GM21526 (cell line): ENCODE data around the gene EFEMP1.
"Not testable (repeated sequence)": the region's sequence is repeated elsewhere in the genome, so short reads cannot be mapped to it uniquely, and the experiment has no call there.

Experiments used
- ATAC-seq: cut with Tn5 transposase; IDR thresholded peaks from one replicate; pipeline ENCODE4 v1.9.1; 2021; ENCODE audit warnings: moderate library complexity; ENCODE audit not compliant: unreplicated experiment, low FRiP score

EFEMP1 gene

DNA sequence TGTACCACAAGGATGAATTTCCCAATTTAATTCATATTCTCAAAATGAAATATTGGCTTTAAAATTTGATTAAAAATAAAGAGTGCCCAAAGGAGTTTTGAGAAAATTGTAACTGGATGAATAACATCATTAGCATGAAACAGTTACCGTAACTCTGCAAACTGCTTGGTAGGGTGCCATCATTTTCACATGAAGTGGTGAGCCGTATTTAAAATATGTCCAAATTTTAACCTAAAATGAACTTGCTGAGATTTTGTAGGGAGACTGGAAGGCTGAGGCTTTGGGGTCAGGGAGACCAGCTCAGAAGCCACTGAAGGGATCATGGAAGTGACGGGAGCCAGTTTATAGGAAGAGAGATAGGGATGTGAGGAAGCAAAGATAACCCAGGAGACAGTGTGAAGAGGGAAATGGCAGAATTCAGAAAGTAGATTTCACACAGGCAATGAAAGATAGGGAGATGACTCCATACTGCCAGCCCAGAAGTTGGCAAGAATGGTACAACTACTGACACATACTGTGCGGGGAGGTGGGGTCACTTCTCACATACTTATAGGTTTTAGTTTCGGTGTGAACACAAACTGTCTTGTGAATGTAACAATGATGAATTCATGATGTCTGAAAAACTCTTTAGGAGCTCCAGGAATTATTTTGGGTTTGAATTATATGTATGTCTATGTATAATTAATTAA lies 53.8 kb downstream of the EFEMP1 start:
- no peak for ATAC-seq

DNA sequence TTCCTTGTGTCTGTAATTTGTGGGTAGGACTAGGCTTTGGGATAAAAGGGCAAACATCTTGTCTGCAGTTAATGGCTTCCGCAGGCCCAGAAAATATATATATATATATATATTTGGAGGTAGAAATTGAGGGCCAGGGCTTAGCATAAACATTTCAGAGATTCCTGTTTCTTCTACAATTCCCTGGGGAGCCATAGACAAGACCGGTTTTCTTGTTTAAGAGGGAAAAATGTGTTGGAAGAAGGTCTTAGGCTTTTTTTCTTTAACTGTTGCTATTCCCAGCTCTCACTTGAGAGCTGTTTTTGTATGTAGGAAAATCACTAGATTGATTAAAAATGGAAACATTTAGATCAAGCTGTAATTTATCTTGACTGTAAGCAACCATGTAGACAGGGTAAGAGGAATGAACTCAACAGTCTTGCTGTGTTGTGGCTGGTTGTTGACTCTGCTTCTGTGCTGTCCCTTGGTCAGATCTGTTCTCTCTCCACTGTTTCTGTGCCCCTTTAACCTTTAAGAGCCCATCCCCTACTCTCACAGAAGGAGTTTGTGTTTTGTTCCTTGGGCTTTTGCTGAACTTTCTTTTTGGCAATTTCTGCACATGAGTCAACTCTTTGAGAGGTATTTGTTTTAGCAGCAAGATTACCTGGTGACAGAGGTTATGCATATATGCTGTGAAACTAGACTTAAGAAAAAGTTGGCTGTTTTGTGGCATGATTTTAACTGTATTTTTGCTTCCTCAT lies 58.3 kb downstream of the EFEMP1 start:
- ATAC-seq: no peak

DNA sequence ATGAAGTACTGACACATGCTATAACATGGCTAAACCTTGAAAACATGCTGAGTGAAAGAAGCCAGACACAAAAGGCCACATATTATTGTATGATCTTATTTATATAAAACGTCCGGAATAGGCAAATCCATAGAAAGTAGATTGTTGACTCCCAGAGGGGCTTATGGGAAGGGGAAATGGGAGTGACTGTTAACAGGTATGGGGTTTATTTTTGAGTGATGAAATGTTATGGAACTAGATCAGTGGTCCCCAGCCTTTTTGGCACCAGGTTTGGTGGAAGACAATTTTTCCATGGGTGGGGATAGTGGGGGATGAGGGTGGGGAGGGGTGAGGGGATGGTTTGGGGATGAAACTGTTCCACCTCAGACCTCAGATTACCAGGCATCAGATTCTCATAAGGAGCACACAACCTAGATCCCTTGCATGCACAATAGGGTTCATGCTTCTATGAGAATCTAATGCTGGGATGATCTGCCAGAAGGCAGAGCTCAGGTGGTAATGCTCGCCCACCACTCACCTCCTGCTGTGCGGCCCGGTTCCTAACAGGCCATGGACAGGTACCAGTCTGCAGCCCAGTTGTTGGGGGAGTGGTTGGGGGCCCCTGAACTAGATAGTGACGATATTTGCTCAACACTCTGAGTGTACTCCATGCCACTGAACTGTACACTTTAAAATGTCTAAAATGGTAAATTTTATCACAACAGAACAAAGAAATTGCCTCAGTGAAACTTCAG lies 59.1 kb downstream of the EFEMP1 start:
- no peak for ATAC-seq

DNA sequence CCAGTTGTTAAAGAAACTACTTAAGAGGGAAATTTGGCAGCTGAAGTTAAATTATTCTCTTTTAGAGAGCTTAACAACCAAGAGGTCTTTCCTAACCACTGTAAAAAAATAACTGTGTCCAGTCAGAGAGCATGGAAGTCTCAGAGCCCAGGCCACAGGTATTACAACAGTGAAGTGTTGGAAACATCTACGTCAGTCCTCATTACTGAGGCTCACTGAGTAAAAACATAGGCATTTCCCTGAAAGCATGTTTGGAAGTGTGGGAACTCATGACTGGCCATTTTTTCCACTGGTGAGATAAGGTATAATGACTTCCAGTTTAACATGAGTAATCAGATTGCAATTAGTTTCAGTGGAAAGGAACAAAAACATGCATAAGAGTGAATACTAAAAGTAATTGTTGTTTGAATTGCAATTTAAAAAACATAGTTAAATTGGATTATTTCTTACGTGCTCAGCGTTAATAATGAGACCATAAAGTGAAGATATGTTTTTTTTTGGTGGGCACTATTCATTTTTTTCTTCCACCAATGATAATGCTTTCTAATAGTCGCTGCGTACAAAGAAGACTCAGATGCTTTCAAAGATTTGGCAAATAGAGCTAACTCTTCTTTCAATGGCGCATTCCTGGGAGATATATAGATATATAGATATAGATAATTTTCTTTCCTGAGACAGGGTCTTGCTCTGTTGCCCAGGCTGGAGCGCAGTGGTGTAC lies 60.8 kb downstream of the EFEMP1 start:
- no peak for ATAC-seq

DNA sequence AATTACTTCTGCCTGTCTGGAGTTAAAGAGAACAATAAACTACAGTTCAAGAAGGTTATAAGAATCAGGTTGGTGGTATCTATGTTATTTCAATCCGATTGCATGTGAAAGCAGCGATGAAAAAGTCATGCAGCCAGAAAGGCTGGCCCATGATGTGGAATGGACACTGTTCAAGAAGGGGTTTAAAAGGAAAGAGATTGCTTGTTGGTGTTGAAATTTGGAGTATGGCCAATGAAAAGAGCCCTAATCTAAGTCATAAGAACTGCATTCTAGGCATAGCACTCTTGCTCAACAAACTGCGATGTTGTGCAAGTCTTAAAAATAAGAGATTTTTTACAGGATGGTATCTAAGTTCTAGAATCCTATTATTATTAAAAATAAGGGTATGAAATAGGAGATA lies 61.3 kb downstream of the EFEMP1 start:
- ATAC-seq: no peak

DNA sequence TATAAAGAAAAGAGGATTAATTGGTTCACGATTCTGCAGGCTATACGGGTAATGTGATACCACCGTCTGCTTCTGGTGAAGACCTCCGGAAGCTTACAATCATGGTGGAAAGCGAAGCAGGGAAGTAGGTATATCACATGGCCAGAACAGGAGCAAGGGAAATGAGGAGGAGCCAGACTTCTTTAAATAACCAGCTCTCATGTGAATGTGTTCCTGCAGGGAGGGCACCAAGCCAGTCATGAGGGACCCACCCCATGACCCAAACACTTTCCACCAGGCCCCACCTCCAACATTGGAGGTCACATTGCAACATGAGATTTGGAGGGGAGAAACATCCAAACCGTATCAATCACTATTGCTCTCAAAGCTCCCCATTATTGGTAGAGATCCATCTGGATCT lies 61.8 kb downstream of the EFEMP1 start:
- ATAC-seq: no peak

DNA sequence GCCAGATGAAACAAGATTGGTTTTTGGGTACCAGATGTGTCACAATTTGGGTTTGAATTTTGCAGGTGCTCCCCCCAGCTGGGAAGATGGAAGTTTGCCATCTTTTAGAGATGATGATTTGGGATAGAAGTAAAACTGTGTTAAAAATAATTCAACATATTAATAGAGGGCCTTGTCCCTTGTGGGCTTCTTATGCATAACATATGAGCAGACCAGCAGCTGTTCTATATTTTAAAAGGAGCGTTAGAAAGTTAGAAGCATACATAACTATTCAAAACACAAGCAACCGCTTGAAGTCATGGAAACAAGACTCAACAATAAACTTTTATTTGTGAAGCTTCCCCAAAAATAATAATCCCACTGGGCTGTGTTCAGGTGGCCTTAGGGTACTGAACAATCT lies 62.8 kb downstream of the EFEMP1 start:
- ATAC-seq: no peak

DNA sequence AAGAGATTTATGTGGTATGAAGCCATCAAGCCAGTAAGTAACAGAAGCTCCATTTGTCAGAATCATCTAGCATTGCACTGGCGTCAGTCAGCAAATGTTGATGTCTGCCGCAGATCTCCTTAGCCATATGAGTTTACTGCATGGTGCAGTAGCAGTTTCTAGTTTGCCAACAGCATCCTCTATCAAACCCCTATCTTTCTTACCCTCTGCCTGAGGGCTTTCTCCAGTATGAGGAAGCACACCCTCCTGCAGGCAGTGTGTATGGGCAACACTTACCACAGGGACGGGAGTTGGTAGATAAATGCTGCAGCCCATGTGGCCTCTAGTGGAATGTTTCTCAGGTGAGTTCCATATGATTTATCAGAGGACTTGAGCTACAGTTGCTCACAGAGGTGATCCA lies 63.7 kb downstream of the EFEMP1 start:
- ATAC-seq: no peak

DNA sequence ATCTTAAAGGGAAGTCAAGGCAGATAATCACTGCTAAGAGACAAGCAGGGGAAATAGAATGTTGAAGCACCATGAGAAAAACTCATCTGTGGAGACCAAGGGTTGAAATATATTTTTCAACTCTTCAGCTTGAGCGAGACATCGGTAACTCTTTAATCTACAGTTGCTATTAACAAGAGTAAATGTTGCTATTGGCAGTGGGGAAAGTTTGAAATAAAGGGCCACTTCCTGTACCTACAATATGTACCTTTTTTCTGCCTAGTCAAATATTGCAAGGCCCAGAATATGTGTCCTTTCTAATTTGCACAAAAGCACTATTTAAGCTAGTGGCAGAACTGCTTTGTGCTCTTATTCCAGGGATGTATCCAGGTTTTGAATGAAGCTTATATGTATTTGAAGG lies 65.8 kb downstream of the EFEMP1 start:
- no peak for ATAC-seq

DNA sequence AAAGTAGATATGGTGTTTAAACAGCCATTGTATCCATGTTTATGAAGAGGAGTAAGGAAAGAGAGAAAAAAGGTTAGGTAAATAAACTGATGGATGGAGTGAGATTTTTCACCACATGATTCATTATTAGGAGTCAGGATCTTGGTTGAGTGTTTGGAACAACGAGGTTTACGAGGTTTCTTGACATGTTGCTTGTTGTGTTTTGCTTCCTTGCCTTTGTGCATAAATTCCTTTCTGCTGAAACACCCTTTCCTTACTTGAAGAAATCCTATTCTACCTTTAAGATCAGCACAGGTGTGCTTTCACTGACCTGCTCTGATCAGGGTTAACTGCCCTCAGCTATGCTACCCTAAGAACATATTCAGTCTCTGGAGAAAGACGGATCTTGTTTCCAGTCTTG lies 66.6 kb downstream of the EFEMP1 start:
- no peak for ATAC-seq

DNA sequence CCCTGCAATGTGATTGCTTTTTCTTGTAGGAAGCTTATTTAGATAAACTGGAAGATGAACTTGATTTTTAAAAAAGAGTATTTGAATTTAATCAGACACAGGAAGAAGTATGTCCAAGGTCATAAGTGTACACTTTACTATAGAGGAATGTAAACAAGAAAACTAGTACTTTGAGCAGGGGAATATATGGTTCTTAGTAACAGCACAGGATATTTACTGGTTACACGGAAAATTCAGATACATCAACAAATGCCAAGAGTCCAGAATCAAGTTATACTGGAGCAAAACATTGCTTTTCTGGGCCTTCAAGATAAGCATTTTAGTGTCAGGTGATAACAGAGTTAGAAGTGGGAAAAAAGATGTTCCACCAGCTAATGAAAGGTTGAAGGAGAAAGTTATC lies 75.5 kb downstream of the EFEMP1 start:
- no peak for ATAC-seq

DNA sequence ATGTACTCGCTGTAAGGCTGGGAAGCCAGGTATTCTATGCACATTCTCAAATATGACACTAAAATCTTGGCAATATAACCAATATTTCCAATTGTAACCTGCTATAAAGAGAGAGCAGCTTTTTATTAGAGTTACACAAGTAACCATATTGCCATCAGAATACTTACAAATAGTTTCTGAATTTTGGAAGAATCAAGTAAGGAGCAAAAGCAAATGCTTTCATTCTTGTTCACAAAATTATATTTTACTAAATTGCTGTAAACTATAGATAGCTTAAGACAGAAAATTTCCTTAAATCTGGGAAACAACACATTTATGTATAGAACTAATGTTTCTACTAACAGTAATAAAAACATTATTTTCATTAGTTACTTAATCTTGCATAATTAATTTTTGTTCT lies 77.2 kb downstream of the EFEMP1 start:
- no peak for ATAC-seq

DNA sequence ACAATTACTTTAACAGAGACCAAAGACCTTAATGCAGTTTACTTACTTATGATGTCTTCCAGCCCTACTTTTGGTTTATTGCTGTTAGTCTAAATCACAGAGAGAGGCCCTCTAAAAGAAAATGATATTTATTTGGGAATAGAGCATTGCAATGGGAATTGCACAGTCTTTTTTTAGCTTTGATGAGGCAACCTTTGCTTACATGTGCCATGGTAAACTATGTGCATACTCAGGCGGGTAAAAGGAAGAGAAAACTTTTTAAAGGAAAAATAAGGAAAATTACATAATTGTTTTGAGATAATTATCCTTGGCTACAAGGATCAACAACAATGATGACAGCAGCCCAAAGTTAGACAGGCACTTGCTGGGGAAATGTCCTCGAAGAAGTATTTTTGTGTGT lies 78.6 kb downstream of the EFEMP1 start:
- ATAC-seq: no peak

DNA sequence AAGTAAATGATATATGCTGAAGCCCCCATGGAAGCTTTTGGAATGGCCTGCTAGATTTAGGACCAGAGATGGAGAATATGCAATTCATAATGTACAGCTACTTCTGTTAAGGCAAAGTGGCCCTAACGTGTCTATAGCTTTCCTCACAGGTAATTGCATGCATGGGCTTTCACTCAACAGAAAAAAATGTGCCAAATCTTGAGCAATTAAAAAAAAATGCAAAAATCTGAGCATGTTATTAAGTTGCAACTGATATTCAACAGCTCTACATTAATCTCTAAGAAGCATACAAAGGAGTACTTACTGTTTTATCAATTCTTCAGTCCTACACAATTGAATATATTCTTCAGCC lies 79.6 kb downstream of the EFEMP1 start:
- no peak for ATAC-seq

DNA sequence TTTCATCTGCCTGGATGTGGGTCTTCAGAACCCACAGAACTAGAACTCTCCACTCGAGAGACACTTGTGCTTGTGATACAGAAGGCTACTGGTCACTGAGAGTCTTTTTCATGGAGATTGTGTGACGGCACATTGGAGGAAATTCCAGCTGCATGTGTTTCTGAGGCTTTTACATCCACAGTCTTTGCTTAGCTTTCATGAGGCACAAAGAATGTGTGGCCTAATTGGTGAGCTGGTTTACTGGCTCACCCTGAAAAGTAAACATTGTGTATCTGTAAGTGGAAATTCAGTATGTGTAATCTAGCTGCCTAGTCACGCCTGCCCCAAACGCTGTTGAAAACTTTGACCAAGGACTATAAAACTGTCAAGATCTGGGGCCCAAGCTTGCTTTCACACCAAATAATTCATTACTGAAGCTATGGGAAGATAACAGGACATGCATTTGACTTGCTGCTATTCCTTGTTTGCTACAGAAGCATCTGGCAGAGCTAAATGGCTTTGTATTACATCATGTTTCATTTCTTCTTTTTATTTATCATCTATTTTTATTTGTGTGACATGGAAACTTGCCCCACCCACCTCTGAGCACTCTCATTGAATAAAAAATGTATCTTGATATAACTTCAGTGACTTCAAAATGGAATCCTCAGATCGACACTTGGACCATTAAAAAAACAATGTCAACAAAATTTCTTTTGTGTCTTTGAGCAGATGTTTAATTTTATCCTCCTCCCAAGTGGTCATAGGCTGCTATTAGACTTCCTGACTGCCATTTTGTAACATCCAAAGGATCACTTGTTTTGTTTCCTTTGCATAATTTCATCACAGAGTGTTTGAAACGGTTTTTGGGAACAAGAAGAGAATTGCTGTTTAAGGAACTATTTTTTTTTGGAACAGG lies 80.2 kb downstream of the EFEMP1 start:
- ATAC-seq: no peak

DNA sequence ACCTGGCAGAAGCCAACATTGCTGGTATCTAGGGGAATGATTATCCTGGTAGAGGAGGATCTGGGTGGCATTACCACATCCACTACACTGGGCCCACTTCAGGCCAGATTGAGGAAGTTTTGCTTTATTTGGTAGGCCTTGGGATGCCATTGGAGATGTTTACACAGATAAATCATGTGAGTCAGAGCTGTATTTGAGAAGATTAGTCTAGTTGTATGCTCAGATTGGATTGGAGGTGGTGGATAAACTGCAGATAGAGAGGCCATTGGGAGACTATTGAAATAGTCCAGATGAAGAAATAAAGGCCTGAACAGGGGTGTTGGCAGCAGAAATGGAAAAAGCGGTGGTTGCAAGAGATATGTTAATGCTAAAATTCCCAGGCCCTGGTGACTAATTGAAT lies 81.5 kb downstream of the EFEMP1 start:
- ATAC-seq: no peak

DNA sequence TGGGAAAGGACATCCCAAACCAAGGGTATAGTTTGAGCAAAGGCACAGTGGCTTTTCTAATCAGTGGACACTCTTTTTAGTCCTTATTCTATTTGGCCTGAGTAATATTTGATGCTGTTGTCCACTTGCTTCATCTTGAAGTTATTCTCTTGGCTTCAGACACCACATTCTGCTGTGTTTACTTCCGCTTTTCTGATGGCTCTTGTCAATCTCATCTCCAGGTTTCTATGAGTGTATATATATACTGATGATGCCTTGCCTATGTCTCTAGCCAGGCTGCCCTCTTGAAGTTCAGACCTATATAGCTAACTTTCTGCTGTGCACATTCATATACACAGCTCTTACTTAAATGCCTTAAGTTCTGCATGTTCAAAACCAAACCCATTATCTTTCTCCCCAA lies 83.1 kb downstream of the EFEMP1 start:
- no peak for ATAC-seq

DNA sequence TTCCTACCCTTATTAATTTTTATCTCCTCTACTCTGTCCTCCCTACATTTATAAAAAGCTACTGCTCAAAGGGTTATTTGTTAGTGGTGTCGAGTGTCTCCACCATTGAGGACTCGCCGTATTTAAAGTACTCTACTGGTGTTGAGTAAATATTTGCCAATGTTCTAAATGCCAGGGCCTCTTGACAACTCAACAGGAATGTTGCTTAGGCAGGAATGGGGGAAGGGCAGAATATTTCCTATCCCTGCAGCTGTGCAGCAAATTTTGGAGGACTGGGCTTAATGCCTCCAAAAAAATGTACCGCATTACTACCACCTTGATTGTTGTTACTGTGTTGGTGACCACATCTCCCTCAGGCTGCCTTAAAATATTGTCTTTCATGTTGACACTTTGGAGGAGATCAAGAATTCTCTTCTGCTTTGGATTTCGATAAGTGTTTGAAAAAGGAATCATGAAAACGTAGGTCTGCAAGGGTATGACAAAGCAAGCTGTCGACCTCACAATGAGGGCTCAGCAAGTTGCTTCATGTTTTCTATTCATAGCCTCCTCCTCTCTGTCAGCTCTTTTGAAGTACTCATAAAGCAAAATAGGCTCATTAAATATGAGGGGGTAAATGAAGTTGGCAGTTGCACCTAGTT lies 84.3 kb downstream of the EFEMP1 start:
- no peak for ATAC-seq

DNA sequence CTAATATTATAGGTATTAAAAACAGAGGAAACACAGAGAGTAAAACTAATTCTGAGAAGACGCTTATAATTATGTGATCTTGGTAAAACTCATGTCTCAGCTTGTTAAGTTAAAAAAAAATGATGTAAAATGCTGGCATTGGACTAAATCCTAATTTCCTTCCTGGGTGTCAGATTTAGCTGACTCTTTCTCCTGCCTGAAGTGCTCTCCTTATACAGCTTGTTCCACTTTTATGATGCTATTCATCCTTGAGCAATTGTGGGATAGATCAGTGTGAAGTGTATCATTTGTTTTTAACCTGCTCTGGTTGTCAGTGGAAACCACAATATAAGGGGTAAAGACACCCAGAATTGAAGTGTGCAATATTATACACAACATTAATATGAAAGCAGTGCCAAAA lies 84.9 kb downstream of the EFEMP1 start:
- no peak for ATAC-seq

DNA sequence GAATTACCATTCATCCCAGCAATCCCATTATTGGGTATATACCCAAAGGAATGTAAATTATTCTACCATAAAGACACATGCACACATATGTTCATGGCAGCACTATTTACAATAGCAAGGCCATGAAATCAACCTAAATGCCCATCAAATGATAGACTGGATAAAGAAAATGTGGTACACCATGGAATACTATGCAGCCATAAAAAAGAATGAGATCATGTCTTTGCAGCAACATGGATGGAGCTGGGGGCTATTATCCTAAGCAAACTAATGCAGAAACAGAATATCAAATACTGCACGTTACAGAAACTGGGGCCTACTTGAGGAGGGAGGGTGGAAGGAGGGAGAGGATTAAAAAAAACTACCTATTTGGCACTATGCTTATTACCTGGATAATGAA lies 85.5 kb downstream of the EFEMP1 start:
- ATAC-seq: not testable (repeated sequence)
